WI38 (cell line): ENCODE results near the gene CABCOCO1.

Source experiments
- H3K4me3 ChIP-seq: 2 replicates; pipeline ENCODE4 v1.5.1; 2011; ENCODE audit warnings: low read depth, mild to moderate bottlenecking, control low read depth, low read length
- CTCF ChIP-seq: IDR thresholded peaks from 2 replicates; pipeline ENCODE4 v1.5.1; 2012; ENCODE audit warnings: low read depth, mild to moderate bottlenecking, control low read depth, low read length

Gene CABCOCO1

GRCh38 chr10:61751599-61751998, 88.9 kb downstream of the CABCOCO1 start:
- TF ChIP-seq CTCF: no peak
- no peak overlapping the region for H3K4me3 ChIP-seq

GRCh38 chr10:61752111-61753011, 89.6 kb downstream of the CABCOCO1 start:
- no peak overlapping the region for H3K4me3 ChIP-seq
- no peak for TF ChIP-seq CTCF

GRCh38 chr10:61753453-61753852, 90.7 kb downstream of the CABCOCO1 start:
- TF ChIP-seq CTCF: no peak
- H3K4me3 ChIP-seq: no peak overlapping the region

DNA sequence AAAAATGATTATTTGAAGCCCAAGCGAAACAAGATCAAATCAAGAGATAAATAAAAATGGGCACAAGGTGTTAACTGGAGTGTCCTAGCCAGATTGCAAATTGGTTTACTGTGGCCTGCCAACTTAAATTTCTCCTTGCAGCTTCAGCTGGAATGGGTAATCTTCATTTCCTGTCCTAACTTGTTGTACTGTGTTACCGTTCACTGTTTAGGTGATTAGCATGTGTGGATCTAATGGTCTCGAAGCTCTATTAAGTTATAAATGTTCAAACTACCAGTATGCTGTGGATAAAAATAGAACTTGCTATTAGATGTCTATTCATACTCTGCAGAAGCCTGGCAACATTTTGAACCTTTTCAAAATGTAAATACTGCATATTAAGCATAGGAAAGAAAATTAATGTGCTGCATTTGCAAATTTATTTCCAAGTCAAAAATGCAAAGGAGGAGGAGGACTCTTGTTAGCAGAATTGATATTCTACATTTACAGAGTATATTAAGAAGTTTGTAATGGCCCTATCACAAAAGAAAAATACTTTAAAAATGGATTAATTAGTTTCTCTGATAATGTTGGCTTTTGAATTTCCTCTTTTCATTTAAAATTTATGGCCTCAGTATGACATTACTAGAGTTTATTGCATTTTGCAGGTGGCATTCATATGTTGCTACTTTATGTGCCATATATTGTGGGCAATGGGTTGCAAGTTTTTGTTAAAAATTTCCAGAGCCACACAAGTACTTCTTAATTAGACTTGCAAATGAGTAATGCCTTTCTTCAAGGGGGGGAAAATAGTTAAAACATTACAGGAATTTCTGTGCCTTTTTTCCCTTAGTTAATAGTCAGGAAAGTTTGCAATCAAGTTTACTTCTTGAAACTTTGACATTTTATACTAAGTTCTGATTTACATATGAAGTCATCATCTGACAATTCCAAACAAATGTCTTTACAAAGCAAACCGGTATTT, 92.1 kb downstream of the CABCOCO1 start:
- no peak for TF ChIP-seq CTCF
- H3K4me3 ChIP-seq: no peak overlapping the region

- H3K4me3 ChIP-seq: no peak overlapping the region
- no peak for TF ChIP-seq CTCF
These were observed 94.3 kb downstream of the CABCOCO1 start for GRCh38 chr10:61757001-61757400.

DNA sequence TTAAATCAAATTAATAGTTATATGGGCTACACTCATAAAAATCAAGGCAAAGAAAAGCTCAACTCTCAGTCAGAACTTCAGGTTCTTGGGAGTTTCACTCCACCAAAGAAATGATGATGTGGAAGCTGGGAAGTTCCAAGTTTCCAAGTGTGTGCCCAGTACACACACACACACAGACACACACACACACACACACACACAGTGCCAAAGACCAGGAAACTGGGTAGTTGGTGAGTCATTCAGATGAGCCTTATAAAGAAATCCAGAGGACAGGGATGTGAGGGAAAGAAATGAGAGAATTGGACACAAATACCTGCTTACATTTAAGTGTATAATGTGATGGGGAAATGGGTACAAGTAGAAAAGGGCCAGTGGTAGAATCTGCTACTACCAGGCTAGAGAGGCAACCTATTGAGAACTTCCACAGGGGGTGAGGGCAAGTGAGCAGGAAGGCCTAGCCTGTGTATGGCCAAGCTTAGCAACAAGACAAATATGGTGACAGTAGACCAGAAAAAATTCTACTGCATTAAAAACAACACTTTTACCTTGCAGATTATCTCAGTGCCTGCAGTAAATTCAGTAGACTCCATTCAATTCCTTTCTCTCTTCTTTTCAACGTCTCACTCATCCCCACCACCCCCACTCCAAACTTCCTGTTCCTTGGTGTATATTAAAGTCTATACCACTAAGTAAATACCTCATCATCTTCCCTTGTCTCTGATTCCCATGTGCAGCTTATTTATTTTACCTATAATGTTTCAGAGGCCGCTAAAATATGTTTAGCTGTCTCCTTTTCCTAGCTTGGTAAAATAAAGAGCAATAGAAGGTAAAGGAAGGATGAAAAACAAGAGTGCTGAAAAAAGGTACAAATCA, 95.0 kb downstream of the CABCOCO1 start:
- no peak overlapping the region for H3K4me3 ChIP-seq
- TF ChIP-seq CTCF: no peak
